ENCODE measurements around the gene RAB11FIP4. TPM values are rescaled to one million over a fixed set of nuclear protein-coding genes. Genes with fewer than 3 reads are reported as not detected.

The RAB11FIP4 gene
- total RNA-seq, 1 donor from 2014 or later: 1.8 TPM

GRCh38 chr17:31561469-31562375, 170.2 kb downstream of the RAB11FIP4 start:
- no peak for DNase-seq (ENCODE audit: low spot score)

GRCh38 chr17:31562376-31562840, 170.9 kb downstream of the RAB11FIP4 start:
- DNase-seq (ENCODE audit: low spot score): no peak

DNA sequence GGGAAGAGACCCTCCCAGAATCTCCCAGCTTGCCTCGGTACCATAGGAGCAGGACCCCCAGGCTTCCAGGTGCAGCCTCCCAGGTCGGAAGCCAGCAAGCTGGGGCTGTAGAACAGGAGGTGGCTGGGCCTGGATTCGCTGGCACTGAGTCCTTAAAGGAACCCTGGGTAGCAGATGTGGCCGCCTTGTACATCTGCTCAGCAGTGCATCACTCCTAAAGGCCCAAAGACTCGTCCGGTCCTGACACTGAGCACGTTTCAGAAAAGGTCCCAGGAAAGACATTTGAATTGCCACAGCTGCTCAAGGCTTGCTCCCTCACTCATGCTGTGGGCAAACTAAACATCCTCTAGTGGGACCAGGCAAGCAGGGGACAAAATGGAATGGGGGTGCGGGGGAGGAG, 172.8 kb downstream of the RAB11FIP4 start:
- DNase-seq (ENCODE audit: low spot score): no peak

DNA sequence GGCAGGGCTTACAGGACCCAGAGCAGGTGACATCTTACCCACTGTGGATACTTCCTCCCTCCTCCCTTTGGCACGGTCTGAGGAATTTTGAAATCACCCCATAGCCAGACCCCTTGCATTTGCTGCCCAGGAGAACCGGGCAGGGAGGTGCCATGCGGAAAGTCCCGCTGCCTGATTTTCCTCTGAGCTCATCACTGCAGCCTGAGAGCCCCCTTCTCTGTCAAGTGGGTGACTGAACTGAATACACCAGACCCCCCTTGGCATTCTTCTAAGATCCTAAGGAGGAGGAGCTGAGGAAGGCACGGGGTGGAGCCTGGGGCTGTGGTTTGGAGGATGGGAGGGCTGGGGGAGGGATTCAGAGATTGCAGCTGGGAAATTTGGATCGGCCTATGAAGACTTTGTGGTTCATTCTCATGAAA, 173.4 kb downstream of the RAB11FIP4 start:
- DNase-seq (ENCODE audit: low spot score): no peak

DNA sequence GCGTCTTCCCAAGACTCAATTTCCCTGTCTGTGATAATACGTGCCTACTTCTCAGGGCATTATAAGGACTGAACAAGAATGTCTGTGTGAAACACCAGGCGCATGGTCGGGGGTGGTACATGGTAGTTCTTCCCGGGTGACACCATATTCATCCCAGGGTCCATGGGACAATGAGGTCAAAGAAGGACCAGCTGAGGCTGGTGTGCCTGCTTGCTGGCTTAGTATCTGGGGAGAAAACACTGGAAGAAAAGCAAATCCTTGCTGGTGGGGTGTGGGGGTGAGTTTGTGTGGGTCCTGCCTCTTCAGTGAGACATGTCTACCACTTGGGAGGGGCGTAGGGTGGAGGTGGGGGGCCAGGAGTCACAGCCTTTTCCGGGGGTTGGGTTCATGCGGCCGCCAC, 174.2 kb downstream of the RAB11FIP4 start:
- no peak for DNase-seq (ENCODE audit: low spot score)

- DNase-seq (ENCODE audit: low spot score): no peak
These were observed 174.9 kb downstream of the RAB11FIP4 start for GRCh38 chr17:31566247-31566991.

GRCh38 chr17:31566992-31567373, 175.5 kb downstream of the RAB11FIP4 start:
- DNase-seq (ENCODE audit: low spot score): no peak

- DNase-seq (ENCODE audit: low spot score): no peak
These were observed 176.6 kb downstream of the RAB11FIP4 start for GRCh38 chr17:31568121-31568520.

DNA sequence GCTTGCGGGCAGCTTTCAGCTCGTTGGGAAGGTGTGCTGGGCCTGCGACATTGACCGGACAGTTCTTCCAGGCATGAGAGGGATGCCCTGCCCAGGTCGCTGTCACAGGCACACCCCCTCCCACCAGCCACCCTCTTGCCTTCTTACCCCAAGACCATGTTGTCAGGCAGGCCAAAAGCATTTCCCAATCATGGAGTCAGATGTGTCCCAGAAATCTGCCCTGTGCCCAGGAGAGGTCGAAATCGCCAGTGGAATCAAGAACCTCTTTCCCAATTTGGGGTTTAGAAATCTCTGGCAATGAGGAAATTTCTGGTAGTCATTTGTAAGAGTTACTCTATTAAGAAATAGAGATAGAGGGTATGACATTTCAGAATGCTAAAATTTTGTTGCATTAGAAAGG, 177.1 kb downstream of the RAB11FIP4 start:
- no peak for DNase-seq (ENCODE audit: low spot score)

GRCh38 chr17:31570231-31570630, 178.8 kb downstream of the RAB11FIP4 start:
- DNase-seq (ENCODE audit: low spot score): no peak

DNA sequence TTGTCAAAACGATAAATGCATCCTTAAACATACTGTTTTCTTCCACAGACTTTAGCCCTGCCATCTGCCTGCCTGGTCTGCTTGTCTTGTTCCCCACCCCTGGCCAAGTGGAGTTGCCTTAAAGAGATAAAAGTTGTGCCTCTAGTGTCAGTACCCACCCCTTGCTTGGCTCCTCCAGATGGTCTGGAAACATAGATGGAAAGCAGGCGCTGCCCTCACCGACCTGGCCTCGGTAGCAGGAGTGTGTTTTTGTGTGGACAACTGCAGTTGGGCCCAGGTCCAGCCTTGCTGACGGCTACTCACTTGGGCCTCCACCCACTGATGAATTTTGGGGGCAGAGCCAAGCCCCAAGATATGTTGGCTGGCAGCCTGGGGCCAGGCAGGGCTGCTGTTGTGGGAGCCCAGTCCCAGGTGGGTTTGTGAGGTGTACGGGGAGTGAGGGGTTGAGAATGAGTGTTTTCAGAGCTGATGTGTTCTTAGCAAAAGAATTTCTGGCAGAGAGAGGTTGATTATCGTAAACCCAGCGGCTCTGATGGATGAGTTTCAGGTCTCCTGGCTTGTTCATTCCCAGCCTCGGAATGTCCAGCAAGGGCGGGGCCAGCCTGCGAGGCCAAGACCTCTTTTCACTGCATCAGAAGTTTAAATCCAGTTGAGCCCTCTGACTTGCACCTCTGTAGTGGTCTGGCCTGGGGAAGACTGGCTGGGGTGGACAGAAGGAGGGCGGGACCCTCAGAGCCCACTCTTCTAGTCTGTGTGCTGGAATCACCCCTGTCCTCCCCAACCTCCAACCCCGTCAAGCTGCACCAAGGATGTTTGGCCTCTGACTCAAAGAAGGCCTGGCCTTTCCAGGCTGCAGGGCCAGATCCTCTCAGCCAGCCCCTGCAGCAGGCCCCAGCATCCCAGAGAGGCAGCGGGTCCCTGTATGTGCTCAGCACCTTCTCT, 179.7 kb downstream of the RAB11FIP4 start:
- no peak for DNase-seq (ENCODE audit: low spot score)

GRCh38 chr17:31572341-31572740, 180.9 kb downstream of the RAB11FIP4 start:
- no peak for DNase-seq (ENCODE audit: low spot score)

DNA sequence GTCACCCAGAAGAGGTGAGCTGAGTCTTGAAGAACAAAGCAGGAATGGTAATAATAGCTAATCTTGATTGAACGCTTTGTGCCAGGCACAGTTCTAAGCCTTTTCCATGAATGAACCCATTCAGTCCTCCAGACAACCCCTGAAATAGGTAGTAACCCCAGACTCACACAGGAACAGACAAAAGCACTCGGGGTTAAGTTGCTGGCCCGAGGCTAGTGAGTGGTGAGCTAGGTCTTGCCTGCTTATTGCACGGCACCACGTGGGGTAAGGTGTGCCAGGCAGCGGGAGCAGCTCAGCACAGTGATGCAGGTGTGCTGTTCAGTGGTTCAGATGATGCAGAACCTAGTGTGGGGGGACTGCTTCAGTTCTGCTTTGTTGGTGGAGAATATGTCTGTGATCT, 181.6 kb downstream of the RAB11FIP4 start:
- no peak for DNase-seq (ENCODE audit: low spot score)

GRCh38 chr17:31573861-31574260, 182.4 kb downstream of the RAB11FIP4 start:
- DNase-seq (ENCODE audit: low spot score): no peak

- no peak for DNase-seq (ENCODE audit: low spot score)
These were observed 183.0 kb downstream of the RAB11FIP4 start for GRCh38 chr17:31574458-31574857.

- DNase-seq (ENCODE audit: low spot score): no peak
These were observed 183.6 kb downstream of the RAB11FIP4 start for GRCh38 chr17:31575043-31575442.

GRCh38 chr17:31579265-31579664, 187.8 kb downstream of the RAB11FIP4 start:
- no peak for DNase-seq (ENCODE audit: low spot score)

DNA sequence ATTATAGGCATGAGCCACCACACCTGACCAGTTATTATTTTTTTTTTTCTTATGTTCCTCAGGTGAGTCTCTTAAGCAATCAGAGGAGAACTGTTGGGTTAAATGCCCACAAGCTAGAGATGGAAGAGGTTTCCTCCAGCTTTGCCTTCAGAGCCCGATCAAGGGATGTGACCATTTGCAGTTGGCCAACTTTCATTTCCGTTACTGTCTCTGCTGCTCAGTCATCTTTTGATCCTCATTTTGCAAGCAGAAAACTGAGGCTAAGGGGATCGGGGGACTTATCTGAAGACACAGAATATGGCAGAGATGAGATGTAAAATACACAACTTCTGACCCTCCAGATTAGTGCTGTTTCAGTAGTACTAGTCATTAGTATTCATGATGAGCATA, 188.8 kb downstream of the RAB11FIP4 start:
- no peak for DNase-seq (ENCODE audit: low spot score)

DNA sequence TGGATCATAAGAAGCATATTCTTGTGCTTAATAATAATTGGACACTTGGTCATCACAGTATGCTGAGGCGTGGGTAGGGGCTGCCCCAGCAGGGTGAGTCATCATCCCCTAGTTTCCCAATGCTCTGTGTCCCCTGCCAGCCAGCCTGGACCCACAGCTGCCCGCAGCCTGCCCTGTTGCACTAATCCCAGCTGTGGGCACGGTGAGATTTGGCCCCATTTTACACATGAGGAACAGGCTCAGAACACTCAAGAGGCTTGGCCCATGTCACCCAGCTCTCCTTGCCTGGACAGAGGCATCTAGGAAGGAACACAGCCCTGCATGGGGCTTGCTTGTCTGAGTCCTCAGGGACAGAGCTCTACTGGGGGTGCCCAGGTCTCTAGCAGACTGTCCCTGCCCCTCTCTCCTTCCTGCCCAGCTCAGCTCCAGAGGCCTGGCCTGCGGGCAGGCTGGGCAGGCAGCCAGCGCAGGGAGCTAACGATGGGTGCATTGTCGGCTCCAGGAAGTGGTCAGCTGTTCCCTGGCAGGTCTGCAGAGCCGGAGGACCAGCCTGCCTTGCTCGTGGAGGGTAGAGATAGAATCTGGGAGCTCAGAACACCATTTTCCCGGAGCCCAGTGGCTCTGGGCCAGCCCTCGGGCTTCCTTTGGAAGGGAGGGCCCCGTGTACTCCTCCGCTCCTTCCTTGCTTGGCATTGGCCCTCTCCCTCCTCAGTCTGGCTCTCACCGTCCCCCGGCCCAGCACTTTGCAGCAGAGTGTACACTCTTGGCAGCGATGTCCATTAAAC, 189.4 kb downstream of the RAB11FIP4 start:
- DNase-seq (ENCODE audit: low spot score): no peak

- DNase-seq (ENCODE audit: low spot score): no peak
These were observed 190.0 kb downstream of the RAB11FIP4 start for GRCh38 chr17:31581491-31581890.
